NCI-H1930 (cell line): ENCODE measurements around the gene C2CD3.
"Not testable (repeated sequence)": the region's sequence is repeated elsewhere in the genome, so short reads cannot be mapped to it uniquely, and the experiment has no call there.

Source experiments
- DNase-seq, 2 experiments: peaks; one replicate each; lab custom pipeline; 2025; lab: John Stamatoyannopoulos, UW

The C2CD3 gene

GRCh38 chr11:74063628-74064027 lies 107.2 kb downstream of the C2CD3 start:
- not testable (repeated sequence) for DNase-seq

- DNase-seq, result not testable (repeated sequence)
Observed at GRCh38 chr11:74061599-74061998, 109.2 kb downstream of the C2CD3 start.

GRCh38 chr11:74057249-74058151 lies 113.3 kb downstream of the C2CD3 start:
- DNase-seq, result no peak

GRCh38 chr11:74055938-74056337 lies 114.9 kb downstream of the C2CD3 start:
- DNase-seq, result no peak

- no peak for DNase-seq
Observed at GRCh38 chr11:74050465-74050864, 120.3 kb downstream of the C2CD3 start.

- no peak for DNase-seq
Observed at GRCh38 chr11:74048993-74049392, 121.8 kb downstream of the C2CD3 start.

- no peak for DNase-seq
Observed at GRCh38 chr11:74044538-74044937, 126.3 kb downstream of the C2CD3 start.

GRCh38 chr11:74043450-74043849 lies 127.4 kb downstream of the C2CD3 start:
- DNase-seq, result no peak

- DNase-seq, result no peak
Observed at GRCh38 chr11:74037309-74037708, 133.5 kb downstream of the C2CD3 start.

GRCh38 chr11:74035264-74035663 lies 135.5 kb downstream of the C2CD3 start:
- DNase-seq, result no peak

GRCh38 chr11:74033046-74033445 lies 137.8 kb downstream of the C2CD3 start:
- no peak for DNase-seq

GRCh38 chr11:74030723-74031676 lies 139.8 kb downstream of the C2CD3 start:
- no peak for DNase-seq

GRCh38 chr11:74025467-74026166 lies 145.2 kb downstream of the C2CD3 start:
- no peak for DNase-seq

GRCh38 chr11:74024261-74025029 lies 146.4 kb downstream of the C2CD3 start:
- no peak for DNase-seq

GRCh38 chr11:74023276-74023675 lies 147.5 kb downstream of the C2CD3 start:
- DNase-seq, result no peak

GRCh38 chr11:74022546-74022945 lies 148.3 kb downstream of the C2CD3 start:
- DNase-seq, result no peak

GRCh38 chr11:74021998-74022397 lies 148.8 kb downstream of the C2CD3 start:
- no peak for DNase-seq

GRCh38 chr11:74020539-74020938 lies 150.3 kb downstream of the C2CD3 start:
- DNase-seq, result no peak

- no peak for DNase-seq
Observed at GRCh38 chr11:74019860-74020259, 150.9 kb downstream of the C2CD3 start.

- DNase-seq, result no peak
Observed at GRCh38 chr11:74019104-74019738, 151.6 kb downstream of the C2CD3 start.
